Measurements from ENCODE around the gene MTARC1.

The MTARC1 gene

DNA sequence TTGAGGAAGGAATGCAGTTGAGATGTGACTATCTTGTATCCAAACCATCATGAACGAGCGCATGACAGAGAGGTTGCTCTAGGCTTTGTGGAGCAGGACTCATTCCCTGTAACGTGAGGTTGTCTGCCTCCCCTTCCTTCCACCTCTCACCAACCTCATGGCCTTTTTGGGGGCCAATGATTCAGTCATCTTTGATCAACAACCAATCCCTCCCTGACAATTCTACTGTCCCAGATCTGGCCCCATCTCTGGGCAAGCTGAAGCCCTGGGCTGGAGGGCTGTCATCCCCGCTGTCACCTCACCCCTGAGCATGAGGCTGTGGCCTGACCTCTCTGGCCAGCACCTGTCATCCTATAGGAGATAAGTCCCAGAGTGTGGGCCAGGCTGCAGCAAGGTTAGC is 19.7 kb downstream of the MTARC1 start:
- no peak for DNase-seq (ENCODE audit: low spot score)

DNA sequence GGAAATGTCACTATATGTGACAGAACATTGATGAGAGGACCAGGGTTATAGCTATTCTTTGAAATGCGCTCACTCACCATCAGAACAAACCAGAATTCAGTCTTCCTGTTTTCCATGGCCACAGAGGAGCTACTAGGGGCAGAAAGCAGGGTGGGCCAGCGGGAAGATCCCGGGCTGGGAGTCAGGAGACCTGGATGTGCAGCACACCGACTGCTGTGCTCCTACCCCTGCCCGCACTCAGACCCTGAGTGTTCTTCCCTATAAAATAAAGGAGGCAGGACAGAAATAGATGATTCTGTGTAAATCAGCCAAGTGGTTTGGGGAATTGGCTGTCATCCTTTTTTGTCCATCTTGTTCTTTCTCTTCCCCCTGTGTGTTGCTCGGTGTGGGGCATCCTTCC is 21.0 kb downstream of the MTARC1 start:
- no peak for DNase-seq (ENCODE audit: low spot score)

DNA sequence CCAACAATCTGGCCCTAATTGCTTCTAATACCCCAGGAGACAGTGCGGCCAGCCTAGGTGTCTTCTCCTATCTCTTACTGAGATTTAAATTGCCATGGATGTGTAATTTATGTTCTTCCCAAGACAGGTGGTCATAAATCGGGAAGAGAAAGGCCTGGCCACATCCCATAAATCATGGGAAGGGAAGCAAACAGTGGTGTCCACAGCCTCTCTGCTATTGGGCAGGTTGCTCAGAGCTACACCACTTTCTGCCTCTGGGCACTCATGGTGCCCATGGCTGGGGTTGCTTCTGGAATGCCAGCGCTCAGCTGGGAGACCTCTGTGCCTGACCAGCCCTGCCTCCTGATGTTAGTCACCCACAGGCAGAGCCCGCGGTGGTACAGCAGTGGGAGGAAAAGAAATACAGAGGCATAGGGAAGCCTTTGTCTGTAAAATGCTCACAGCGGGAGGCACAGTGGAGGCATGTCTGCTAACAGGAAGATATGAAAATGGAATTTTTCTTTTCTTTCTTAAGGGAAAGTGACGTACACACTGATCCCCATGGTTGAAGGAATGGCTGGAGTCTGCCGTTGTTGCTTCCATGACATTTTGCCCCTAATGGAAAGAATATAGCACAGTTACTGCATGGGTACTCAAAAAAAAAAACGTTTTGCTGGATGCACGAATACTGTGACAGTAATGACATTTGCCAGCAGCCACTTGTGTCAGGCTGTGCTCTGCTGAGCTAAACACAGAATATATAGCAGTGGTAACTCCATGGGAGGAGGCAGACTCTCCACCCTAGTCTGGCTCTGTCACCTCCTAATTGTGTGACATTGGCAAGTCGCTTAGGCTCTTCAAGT is 21.9 kb downstream of the MTARC1 start:
- DNase-seq (ENCODE audit: low spot score): no peak

DNA sequence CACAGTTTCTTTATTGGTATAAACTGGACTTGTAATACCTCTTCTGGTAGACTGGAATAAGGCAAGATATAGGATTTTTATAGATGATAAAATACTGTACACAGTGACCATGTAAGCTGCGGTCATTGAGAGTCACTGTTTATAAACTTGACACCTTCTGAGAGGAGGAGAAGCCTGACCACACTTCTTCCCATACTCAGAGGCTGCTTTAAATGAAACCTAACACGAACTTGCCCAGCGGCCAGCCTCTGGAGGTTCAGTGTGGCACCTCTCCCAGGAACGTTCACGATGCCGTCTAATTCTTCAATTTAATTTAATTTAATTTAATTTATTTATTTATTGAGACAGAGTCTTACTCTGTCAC is 22.5 kb downstream of the MTARC1 start:
- DNase-seq (ENCODE audit: low spot score): no peak

DNA sequence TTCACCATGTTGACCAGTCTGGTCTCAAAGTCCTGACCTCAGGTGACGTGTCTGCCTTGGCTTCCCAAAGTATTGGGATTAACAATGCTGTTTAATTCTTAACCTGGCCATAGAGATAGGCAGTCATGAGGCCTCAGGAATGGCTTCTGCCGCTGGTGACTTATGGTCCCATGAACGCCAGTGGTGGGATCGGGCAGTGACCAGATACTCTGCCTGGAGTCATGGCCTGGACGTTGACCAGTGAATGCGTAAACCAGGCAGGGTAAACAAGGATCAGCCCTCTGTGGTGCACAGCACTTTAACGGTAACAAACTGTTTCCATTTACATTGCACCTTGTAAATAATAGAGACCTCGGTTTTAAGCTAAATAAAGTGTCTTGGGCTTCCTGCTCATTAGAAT is 23.0 kb downstream of the MTARC1 start:
- no peak for DNase-seq (ENCODE audit: low spot score)

DNA sequence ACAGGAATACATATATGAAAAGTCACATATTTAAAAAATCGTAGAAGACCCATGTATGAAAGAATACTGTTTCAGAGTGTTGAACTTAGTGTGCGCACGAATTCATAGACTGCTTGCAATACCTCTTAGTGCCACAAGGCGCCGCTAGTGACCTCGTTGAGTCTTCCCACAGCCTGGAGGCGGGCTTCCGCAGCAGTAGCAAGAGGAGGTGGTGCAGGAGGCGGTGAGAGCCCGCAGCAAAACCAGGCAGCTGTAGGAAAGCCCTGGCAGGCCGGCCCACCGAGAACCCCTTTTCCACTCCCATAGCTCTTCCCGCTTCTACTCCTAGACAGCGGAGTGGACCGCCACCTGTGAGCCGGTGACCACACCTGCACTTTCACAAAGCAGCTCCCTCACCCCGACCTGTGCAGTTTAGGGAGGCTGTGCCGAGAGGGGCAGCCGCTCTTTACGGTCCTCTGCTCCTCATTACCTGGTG is 23.5 kb downstream of the MTARC1 start:
- DNase-seq (ENCODE audit: low spot score): peak; percentile 63

DNA sequence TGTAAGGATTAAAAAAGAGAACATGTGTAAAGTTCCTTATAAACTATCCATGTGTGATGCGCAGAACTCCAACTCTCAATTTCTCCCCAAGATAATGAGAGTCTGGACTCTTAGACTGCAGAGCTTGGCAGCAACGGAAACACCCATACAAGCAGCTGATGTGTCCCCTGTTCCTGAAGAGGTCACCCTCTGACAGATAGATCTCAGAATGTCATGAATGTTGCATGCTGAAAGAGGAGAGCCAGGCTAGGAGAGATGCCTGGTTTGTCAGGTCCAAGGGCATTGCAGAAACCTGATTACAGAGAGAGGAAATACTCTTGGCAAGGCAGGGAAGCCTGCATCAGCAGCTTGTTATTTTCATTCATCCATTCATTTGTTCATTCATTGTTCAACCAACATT is 24.2 kb downstream of the MTARC1 start:
- no peak for DNase-seq (ENCODE audit: low spot score)

DNA sequence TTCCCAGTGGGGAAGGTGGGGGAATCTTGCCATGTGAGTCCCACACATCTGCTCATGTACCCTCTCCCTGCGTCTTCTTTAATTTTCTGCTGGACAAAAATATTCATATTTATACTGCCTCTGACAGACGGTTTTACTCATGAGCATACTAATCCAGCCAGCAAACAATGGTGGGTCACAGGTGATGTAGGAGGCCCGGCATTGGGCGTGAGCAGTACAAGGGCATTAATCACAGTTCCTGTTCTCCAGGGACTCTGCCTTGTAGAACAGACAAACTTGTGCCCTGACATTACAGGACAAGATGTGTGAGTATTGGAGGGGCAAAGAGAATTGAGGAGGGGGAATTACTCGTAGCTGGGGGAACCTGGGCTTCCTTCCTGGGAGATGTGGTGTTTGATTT is 25.0 kb downstream of the MTARC1 start:
- no peak for DNase-seq (ENCODE audit: low spot score)

DNA sequence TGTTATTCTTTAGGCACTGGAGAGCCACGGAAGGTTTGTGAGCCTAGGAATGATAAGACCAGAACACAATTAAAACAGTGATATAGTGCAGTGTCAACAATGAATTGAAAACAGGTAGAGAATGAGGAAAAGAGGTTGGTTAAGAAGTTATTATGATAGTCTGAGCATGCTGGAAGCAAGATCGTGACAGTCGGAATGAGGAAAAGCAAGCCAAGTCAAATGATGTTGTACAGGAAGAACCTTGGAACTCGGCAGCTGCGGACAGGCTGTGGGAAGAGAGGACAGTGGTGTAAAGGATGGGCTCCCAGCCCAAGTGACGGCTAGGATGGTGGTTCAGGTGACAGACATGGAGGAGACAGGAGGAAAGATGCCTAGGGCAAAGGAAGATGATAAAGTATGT is 25.6 kb downstream of the MTARC1 start:
- no peak for DNase-seq (ENCODE audit: low spot score)

DNA sequence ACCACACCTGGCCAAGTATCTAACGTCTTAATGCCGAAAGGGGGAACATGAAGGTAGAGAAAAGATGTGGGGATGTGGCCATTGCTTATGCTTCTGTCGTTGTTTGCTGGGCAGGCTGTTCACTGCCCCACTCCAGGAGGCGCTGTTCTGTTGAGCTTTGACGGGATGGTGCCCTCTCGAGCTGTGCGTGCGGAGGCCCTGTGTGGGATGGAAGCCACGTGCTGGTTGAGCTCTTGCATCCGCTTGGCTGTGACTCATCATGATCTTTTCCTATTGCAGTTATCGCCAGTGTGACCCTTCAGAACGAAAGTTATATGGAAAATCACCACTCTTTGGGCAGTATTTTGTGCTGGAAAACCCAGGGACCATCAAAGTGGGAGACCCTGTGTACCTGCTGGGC is 26.3 kb downstream of the MTARC1 start:
- no peak for DNase-seq (ENCODE audit: low spot score)

DNA sequence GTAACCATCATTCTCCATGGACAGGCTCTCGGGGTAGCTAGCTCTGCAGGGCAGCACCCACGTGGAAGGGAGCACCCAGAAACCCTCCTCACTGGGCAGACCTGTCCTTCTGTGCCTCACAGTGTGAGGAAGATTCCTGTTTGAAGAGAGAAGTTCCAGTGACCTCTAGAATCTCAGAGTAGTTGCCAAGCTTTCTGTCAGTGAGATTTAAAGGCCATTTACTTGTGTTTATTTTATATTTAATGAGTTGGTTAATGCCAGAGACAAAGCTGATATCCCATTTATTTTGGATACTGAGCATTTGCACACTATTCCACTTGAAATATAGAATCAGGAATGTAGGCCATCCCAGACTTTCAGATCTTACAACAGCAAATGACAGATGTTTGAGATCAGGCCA is 28.7 kb downstream of the MTARC1 start:
- no peak for DNase-seq (ENCODE audit: low spot score)

DNA sequence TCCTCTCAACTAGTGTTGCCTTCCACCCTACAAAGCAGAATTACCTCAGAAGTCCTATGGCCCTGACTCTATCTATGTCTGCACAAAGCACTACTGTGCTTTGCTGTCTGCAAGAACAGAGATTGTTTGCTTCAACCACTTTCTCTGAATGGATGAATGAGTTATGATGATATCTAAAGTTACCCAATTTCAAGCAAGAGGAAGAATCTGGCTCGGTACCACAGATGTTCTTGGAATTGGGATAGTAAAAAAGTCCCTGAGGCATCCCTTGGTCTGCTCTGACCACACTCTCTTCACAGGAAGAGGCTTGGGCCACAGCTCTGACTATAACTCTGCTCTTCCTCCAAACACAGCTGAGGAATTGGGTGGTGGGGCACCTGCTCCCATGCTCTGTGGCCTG is 31.2 kb downstream of the MTARC1 start:
- no peak for DNase-seq (ENCODE audit: low spot score)

DNA sequence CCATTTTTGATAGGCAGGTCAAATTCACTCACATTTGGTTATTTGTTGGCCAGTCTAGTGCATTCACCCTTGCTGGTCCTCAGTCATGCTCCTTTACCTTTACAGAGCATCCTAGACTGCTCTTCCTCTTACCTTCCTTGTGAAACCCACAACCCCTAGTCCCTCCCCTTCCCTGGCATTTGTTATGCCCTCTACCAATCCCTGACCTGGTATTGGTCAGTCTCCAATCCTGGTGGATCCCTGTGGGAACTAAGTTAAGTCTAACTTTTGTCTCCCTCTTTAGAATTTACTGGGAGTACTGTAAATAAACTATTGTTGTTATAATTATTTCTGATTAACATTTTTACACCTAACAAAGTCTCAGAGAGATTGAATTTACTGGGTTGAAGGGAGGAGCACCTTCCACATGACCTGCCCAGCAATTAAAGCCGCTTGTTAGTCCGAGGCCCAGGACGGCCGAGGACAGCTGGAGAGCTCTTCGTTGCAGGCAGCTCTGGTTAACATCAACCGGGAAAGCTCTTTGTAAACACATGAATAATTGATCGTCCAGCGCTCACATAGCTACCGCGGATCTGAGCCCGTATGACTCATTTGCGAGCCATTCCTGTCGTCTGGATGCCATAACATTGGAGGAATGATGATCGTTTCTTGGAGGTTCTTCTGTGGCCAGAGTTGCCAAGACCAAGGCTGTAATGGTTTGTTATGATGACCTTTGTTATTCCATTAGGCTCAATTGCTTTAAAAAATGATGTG is 31.9 kb downstream of the MTARC1 start:
- no peak for DNase-seq (ENCODE audit: low spot score)

DNA sequence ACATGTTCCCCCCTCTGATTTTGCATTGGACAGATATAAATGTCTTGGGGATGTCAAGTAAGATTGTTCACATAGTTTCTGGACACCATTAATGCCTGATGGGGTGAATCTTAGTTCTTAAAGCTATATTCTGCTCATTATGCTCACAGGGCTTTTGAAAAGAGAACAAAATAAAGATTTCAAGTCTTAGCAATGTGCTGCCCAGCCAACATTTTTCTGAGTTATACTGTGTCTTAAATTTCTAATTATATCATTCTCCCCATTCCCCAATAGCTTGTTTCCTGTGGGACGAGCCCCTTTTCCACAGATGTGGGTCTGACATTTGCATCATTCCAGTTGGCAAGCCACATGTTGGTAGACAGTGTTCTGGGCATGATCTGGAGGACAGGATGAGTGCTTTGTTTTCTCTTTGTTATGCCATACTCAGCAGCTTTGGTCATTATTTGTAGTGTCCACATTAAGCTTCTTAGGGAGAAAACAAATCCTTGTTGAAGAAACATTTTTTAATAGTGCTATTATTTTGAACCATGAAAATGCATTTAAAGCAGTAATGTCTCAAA is 32.8 kb downstream of the MTARC1 start:
- DNase-seq (ENCODE audit: low spot score): no peak

DNA sequence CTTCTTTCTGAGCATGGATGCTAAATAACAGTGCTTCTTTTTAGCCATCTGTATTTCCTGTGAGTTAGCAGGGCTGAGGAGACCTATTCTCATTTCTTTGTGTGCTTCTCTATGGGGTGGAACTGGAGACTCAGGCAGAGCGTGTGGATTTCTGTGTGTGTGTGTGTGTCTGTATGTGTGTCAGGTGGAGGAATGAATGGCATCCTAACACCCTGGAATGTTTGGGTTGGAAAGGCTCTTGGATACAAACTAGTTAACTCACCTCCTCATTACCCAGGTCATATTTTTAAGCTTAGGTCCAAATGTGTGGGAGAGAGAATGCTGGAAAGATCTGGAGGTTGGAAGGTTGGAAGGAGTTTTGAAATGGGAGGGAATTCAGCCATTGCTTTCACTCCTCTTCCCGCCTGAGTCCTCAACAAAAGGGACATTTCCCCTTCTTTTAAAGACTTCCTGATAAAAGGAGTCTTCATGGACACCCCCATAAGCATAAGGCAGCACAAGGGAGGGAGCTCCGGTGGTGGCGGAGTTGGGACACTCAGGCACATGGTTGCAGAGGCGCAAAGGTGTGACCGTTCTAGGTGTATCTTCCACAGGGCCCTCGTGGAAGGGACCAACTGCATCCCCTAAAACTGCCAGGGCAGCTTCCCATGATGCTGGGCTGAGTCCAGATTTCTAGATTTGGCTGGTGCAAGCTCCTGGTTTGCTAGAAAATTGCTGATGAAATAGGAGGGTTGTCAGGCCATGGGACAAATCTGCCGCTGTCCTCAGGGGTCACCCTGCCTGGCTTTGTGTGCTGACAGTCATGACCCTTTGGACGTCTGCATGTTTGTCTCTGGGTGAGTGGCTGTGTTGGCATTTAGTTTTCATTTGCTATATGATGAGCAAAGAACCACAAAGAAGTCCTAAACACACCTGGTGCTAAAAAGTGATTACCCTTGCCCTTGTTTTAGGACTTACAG is 37.6 kb downstream of the MTARC1 start:
- no peak for DNase-seq (ENCODE audit: low spot score)

DNA sequence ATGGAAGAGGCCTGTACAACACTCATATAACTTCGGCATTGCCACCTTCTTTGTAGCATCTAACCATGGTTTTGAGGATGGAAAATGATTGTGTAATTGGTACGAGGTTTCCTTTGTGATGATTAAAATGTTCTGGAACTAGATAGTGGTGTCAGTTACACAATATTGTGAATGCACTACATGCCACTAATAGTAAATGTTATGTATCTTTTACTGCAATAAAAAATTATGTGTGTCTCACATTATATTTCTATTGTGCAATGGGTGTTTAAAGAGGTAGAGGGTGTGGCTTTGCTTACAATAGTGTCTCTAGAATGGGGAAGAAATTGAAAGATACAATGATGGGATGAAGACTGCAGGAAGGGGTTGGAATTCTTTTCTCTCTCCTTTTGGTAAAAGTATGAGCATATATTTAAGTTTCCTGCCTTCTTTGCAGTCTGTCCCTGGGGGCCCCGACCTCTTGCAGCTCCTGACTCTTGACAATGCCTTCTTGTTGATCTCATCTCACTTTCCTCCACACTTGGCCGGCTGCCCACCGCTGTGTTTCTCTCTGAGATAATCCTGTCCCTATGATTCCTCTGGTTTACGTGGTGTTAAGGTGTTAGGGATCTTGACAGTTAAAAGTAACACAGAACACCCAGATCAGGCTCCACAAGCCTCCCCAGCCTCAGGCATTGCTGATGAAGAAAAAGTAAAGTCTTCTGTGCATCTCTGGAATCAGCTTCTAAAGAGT is 39.3 kb downstream of the MTARC1 start:
- no peak for DNase-seq (ENCODE audit: low spot score)

DNA sequence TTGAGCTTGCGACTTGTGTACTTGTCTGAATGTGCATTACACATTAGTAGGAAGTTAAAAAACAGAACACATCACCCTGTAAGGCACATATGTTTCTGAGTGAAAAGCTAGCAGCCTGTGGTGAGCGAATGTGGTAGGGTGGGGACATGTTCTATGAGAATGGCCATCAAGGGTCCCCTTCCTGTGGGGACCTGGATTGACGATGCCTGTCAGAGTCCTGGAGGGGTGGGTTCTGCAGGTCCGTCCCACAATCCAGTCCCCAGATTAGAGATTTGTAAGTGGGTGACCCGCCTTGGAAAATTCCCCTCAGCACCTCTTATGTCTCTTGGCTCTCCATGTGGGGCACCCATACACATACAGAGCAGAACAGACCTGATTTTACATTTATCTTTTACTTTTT is 40.0 kb downstream of the MTARC1 start:
- no peak for DNase-seq (ENCODE audit: low spot score)

DNA sequence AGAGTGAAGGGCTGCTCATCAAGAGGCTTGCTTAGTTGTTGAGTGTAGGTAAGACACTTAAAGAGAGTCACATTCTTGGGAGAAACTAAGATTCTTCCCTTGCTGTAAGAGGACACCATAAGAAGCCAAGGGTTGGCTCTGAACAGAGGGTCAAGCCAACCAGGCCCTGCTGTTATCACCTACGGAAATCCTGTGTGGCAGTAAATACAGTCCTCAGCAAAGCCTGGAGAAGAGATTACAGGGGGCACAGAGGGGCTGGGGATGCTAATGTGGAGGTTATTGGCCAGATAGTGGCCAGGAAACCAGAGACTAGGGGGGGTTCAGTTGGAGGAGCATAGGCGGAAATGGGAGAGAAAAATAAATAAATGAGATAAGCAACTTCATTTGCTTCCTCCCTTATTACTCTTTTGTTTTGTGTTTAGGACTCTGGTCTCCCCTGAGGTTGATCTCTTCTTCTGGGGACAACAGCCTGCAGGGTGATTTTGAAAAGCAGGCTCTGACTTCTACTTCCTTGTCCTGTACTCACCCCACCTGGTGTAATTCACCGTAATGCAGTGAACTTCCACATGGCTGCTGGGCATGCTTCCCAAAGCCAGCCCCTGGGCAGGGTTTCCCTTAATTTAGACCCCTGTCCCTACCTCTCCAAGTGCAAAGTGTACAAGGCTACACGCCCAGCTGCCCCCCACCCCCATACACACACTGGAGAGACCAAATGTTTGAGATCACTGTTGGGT is 40.9 kb downstream of the MTARC1 start:
- no peak for DNase-seq (ENCODE audit: low spot score)

DNA sequence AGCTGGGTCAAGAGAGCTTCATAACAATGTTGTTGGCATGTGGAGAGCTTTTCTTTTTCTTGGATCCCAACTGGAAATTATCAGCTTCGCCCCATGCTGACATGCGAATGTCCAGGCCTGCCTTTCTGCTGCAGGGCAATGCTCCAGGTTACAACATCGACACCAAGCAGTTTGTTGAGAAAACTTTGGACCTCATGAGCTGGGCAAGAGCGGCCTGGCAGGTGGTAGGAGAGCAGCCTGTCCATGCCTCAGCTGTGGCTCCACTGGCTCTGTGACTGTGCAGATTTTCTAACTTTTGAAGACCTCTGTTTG is 41.4 kb downstream of the MTARC1 start:
- no peak for DNase-seq (ENCODE audit: low spot score)

DNA sequence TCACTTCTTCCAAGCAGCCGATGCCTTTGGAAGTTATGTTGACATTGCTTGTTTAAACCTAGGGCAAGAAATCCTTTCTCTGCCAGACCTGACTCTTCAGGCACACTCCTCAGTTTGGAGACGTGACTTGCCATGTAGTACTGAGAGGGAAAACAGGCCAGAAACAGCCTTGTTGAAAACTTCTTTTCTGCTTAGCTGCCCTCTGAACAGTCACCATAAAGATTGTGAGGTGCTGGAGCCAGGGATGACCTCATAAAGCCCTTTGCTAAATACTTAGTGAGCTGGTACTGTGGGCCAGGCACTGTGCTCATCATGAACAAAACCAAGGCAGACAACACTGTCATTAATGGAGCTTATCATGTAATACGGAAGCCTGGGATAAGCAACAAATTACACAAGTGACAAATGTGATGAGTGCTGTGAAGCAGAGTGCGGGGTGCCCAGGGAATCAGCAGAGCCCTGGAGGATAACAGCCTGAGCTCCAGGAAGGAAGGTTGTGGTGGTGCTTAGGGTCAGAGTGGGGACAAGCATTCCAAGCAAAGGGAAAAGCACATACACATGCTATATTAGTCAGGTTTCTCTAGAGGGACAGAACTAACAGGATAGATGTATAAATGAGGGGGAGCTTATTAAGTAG is 42.4 kb downstream of the MTARC1 start:
- no peak for DNase-seq (ENCODE audit: low spot score)
